ENCODE data around the gene HSD17B13. TPM values are rescaled to one million over a fixed set of nuclear protein-coding genes. Genes with fewer than 3 reads are reported as not detected.

The HSD17B13 gene
- total RNA-seq, 1 experiment from 2014 or later, result not detected

DNA sequence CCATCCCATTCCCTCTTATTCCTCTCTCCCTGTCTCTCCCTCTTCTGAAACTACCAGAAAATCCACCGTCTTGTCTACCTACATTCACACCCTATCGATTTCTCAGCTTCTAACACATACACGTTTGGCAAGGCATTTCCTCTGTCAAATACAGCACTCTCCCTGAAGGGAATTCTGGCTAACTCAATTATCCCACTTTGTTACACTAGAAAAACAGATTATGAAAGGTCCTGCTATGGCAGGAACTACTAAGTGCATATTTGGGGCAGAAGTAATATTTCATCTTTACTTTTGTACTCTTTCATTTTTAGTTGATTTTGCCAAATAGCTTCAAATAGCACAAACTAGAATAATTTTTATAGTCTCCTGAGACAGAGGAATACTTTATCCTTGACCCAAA is 55.7 kb downstream of the HSD17B13 start:
- no peak for DNase-seq (ENCODE audit: low read depth)

DNA sequence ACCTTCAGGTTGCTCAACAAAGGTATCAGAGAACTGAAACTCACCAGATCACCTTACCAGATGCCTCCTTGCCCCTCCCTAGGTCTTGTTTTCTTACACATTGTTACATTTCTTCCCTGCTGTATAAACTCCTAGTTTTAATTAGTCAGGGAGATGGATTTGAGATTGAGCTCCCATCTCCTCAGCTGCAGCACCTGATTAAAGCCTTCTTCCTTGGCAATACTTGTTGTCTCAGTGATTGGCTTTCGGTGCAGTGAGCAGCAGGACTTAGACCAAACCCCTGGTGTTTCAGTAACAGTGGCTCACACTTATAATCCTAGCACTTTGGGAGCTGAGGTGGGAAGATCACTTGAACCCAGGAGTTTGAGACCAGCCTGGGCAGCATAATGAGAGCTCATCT is 59.8 kb downstream of the HSD17B13 start:
- no peak for DNase-seq (ENCODE audit: low read depth)

DNA sequence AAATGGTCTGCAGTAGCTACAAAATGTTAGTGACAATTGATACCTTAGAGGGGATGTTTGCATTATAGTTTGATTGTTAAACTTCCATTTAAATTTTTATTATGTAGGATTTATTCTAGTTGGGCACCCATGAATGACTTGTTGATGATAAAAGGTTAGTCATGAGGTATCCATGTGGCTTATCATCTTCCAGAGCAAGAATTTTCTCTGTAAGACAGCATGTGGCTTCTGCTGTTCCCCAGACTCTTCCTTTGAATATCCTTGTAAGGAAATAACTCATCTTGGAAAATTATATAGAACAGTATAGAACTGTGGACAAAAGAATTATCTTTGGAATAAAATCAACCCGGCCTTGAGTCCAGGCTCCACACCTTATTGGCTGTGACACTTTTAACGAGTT is 62.2 kb downstream of the HSD17B13 start:
- DNase-seq (ENCODE audit: low read depth), result no peak

- no peak for DNase-seq (ENCODE audit: low read depth)
Observed at GRCh38 chr4:87258677-87259076, 64.0 kb downstream of the HSD17B13 start.

- no peak for DNase-seq (ENCODE audit: low read depth)
Observed at GRCh38 chr4:87257523-87257922, 65.2 kb downstream of the HSD17B13 start.

- no peak for DNase-seq (ENCODE audit: low read depth)
Observed at GRCh38 chr4:87255755-87256154, 66.9 kb downstream of the HSD17B13 start.

Other genes starting within 250 kb of the HSD17B13 start
- gene KLHL8, start 102.3 kb downstream of the HSD17B13 start, total RNA-seq (2014; rRNA removed), result 6.7 and 7.5 TPM in 2 replicates
- 30.5 and 32.4 TPM in 2 replicates for gene HSD17B11, start 68.3 kb upstream of the HSD17B13 start, total RNA-seq (2014; rRNA removed)
- 8.4 and 11.8 TPM in 2 replicates for gene NUDT9, start 99.7 kb upstream of the HSD17B13 start, total RNA-seq (2014; rRNA removed)
- gene SPARCL1, start 206.5 kb upstream of the HSD17B13 start, total RNA-seq (2014; rRNA removed), result not detected in 2 replicates

Data from LHCN-M2 (cell line).